Measurements from ENCODE around the gene AVP.
A peak's percentile ranks its signal among the peaks of the same experiment; 100 is the strongest.
"Not testable (repeated sequence)": the region's sequence is repeated elsewhere in the genome, so short reads cannot be mapped to it uniquely, and the experiment has no call there.

Gene AVP

DNA sequence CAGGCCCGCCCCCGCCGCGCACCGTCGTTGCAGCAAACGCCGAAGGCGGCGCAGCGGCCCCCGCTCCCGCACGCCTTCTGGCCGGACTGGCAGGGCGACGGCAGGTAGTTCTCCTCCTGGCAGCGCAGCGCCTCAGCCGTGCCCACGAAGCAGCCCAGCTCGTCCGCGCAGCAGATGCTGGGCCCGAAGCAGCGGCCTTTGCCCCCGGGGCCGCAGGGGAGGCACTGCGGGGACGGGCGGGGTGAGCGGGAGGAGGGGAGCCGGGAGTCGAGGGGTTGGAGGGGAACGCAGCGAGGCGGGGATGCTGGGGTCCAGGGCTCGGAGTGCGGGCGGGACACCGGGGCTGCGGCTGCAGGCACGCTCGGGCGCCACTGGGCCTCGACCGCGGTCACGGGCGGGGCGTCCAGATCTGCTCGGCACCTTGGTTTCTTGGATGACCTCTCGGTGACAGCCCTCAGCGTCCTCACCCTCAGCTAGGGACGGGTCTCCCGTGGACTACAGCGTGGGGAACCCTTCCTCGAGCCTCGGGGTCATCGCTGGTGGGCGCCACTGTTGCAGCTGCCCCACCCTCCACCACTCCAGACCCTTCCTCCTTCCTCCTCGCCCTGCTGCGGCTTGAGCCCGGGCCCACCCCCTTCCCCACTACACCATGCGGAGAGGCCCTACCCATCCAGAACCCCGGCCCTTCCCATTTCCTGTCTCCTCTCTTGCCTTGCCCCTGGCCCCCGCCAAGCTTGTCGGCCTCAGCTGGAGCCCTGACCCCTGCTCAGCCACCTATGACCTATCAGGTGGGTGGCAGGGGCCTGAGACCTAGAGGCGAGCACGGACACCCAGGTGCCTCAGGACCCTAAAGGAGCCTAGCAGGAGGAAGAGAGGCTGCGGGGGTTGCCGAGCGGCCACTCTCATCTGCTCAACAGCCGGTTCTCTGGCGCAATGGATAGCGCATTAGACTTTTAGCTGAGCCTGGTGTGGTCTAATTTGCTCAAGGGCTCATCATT is 1.3 kb downstream of the AVP start:
- DNase-seq (ENCODE audit: low read depth, low spot score): no peak

DNA sequence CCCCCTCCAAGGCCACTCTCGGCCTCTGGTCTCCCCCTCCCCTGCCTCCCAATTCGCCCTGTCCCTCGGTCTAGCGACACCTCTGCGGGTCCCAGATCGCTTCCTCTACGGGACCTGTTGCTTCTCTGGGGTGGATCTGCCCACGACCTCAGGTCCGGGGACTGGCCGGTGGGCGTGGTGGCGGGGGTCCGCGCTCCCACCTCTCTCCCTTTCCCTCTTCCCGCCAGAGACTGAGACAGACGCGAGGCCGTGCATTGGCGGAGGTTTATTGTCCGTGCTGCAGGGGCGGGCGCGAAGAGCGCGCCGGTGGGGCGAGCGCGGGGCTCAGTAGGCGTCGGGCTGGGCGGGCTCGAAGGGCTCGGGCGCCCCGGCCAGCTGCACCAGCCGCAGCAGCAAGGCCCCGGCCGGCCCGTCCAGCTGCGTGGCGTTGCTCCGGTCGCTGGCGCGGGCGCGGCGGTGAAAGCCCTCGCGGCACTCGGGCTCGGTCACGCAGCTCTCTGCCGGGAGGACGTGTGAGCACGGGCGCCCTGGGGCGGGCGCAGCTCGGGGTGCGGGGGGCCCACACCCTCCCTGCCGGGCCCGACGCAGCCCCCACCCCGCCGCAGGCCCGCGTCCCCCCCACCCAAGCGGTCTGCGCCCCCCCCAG is 2.1 kb downstream of the AVP start:
- DNase-seq (ENCODE audit: low read depth, low spot score): no peak

DNA sequence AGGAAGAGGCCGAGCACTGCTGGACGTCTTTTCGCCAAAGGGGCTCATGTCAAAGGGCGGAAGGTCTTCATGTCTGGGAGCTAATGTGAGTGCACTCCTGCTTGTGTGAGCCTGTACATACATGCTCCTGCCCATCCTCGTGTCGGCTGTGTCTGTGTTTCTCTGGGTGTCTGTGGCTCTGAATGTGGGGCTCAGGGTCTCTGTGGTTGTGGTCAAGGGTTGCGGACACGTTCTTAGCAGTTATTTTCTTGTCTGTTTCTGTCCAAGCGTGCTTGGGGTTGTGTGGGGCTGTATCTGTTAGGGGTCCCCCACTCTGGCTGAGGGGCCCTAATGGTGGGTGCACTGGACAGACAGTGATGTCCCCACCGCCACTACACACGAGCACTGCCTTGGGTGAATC is 2.9 kb downstream of the AVP start:
- DNase-seq (ENCODE audit: low read depth, low spot score): no peak

DNA sequence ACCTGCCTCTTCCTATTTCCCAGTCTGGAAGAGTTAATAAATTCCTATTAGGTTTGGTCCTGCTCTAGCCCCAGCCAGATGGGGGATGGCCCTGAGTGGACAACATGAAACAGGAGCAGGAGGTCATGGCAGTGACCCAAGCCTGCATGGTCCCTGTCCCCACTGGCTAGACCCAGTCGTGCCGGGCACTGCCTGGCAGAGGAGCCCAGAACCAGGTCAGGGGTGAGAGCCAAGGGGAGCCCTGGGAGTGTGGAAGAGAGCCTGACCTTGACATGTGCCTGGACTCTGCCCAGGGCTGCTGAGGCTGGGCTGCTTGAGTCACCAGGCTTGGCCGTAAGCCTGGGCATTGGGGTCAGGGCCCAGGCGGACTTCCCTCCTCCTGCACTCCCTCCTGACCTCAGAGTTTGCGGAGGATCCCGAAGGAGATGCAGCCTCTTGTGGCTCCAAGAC is 3.6 kb downstream of the AVP start:
- DNase-seq (ENCODE audit: low read depth, low spot score): no peak

DNA sequence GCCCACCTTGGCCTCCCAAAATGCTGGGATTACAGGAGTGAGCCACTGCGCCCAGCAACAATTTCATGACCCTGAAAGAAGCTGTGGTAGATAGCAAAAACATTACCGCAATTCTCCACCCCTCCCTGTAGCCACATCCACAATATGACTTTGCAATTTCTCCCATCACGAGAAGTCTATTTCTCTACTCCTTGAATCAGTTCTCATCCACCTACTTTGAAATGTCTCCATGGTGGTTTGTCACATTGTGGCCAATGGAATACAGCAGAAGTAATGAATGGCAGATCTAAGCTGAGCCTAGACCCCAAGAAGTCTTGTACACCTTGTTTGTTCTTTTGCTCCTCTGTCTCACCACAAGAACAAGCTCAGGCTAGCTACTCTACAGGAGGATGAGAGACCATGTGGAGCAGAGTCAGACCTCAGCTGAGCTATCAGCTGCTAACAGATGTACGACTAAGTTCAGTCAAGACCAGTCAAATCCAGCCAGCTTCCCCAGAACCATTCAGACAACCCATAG is 6.8 kb downstream of the AVP start:
- DNase-seq (ENCODE audit: low read depth, low spot score): no peak

DNA sequence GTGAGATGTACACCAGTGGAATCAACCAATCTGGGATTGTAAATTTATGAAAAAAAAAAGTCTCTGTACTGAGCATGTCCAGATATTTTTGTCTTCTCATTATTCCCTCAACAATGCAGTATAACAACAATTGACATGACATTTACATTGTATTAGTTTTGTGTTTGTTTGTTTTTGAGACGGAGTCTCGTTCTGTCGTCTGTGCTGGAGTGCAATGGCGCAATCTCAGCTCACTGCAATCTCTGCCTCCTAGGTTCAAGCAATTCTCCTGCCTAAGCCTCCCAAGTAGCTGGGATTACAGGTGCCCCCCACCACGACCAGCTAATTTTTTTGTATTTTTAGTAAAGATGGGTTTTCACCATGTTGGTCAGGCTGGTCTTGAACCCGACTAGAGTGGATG is 9.2 kb downstream of the AVP start:
- not testable (repeated sequence) for DNase-seq (ENCODE audit: low read depth, low spot score)

DNA sequence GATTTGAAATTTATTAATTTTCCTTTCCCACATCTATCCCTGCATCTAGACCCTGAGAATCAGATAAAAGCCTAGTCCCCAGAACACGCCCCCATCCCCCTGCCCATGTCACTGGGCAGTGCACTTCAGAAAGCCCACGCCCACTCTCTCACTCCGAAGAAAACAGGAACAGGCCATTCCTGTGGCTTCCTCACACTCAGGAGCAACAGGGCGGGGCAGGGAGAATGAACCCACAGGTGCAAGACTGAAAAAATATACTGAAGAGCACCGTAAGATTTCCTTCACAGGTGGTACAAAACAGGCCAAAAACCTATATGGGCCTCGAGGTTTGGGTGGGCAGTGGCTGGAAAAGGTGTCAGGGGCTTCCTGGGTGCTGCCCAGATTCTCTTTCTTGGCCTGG is 9.7 kb downstream of the AVP start:
- no peak for DNase-seq (ENCODE audit: low read depth, low spot score)

DNA sequence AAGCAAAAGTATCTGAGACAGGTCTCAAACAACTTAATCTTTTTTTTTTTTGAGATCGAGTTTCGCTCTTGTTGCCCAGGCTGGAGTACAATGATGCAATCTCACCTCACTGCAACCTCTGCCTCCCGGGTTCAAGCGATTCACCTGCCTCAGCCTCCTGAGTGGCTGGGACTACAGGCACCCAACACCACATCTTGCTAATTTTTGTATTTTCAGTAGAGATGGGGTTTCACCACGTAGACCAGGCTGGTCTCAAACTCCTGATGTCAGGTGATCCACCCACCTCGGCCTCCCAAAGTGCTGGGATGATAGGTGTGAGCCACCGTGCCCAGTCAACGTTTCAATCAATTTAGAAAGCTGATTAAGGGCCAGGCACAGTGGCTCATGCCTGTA is 11.3 kb downstream of the AVP start:
- DNase-seq (ENCODE audit: low read depth, low spot score): not testable (repeated sequence)

DNA sequence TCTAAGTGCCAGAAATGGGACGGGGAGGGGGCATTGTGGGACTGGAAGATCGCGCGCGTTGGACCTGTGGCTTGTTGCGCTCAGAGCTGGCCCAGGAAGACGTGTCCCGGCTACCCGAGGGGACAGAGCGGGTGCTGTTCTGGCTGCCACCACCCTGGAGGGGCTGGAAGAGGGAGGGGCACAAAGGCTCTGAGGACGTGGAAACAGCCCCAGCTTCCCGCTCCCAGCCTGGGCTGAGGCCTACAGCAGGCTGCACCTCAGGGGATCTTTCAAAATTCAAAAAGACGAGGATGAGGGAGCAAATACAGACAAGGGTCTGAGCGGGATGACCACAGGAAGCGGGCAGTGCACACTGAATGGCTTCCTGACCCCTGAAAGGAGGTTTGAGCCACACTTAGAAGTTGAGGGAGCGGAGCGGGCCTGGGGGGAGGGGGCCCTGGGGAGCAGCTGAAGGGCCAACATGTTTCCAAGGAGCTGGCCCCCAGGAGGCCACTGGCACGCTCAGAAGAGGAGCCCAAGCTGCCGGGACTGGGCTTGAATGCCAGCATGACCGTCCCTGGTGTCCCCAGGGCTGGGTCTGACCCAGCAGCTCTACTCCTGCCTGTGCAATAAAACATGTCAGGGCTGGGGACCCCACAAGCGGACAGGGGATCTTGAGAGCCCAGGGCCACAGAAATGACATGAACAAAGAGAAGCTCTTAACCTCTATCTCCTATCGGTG is 11.8 kb downstream of the AVP start:
- no peak for DNase-seq (ENCODE audit: low read depth, low spot score)

DNA sequence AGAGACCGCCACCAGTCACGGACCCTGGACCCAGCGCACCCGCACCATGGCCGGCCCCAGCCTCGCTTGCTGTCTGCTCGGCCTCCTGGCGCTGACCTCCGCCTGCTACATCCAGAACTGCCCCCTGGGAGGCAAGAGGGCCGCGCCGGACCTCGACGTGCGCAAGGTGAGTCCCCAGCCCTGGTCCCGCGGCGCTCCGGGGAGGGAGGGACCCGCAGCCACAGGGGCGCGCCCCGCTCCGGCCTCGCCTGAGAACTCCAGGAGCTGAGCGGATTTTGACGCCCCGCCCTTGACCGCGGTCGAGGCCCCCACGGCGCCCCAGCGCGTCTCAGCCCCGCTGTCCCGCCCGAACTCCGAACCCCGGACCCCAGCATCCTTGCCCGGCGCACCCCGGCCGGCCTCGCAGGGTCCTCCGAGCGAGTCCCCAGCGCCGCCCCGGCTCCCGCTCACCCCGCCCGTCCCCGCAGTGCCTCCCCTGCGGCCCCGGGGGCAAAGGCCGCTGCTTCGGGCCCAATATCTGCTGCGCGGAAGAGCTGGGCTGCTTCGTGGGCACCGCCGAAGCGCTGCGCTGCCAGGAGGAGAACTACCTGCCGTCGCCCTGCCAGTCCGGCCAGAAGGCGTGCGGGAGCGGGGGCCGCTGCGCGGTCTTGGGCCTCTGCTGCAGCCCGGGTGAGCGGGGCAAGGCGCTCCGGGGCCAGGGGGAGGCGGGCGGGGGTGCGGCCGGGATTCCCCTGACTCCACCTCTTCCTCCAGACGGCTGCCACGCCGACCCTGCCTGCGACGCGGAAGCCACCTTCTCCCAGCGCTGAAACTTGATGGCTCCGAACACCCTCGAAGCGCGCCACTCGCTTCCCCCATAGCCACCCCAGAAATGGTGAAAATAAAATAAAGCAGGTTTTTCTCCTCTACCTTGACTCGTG is 12.7 kb downstream of the AVP start, which contains the start of gene OXT:
OXT (plus strand) TSS at position 11 of the 920 bp plus-strand sequence; CDS start at position 47, 36 bp downstream.
- DNase-seq (ENCODE audit: low read depth, low spot score): peak; percentile 21

DNA sequence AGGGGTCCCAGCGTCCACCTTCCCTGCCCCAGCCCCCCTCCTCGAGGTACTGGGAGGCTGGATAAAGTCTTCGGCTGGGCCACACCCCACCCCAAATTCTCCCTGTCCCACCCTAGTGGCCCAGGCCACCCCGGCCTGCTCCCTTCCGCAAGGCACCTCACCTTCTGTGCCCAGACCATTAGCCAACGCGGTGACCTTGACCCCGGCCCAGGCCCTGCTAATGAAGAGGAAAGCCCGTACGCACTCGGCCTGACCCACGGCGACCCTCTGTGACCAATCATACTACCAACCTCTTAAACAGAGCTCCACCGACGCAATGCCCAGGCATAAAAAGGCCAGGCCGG is 13.3 kb downstream of the AVP start:
- no peak for DNase-seq (ENCODE audit: low read depth, low spot score)

DNA sequence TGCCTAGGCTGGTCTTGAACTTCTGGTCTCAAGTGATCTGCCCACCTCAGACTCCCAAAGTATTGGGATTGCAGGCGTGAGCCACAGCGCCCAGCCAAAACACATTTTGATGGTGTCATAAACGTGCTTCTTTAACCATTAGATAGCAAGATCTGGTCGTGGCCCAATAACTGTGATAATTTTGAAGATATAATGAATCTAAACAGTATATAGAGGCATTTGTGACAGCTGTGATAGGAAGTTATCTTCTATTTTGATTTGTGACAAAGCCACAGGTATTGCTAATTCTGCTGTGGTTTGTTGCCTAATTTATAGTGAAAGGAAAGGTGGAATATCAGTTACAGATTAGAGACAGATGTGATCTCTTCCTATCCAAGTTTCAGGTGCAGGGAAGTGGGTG is 13.8 kb downstream of the AVP start:
- DNase-seq (ENCODE audit: low read depth, low spot score): no peak

DNA sequence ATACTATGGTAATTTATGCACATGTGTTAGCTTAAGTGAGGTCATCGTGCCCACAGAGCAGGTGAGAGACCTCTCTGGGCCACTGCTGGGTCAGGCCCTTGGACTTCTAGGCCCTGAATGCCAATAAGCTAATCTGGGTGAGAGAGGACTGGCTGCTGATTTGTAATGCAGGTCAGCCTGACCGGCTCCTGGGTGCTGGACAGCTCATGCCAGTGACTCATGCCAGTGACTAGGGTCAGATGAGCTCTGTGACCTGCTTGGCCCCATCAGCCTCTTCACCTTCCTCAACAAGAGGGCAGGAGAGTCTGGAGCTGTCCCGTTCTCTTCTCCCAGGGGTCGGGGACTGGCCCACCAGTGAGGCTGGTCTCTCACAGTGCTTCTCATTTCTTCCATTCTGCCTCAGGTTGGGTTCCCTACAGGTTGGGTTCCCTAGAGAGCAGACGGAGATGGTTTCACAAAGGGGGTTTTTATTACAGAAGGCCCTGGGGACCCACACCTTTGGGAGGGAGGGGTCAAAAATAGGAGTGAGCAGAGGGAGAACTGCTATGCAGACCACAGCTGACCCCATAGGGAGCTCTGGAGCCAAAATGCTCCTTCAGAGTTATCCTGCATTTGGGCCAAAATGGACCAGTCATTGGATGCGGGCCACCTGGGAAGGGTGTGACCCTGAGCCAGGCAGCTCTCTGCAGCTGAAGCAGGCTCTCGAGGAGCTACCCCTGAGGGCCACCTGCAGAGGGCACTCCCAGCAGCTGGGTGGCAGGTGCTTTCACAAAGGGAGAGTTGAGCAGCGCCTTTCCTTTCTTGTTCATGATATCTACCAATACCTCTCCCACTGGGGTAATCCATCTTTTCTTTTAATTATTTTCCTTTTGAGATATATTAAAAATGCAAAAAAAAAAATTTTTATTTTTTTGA is 15.3 kb downstream of the AVP start:
- no peak for DNase-seq (ENCODE audit: low read depth, low spot score)

DNA sequence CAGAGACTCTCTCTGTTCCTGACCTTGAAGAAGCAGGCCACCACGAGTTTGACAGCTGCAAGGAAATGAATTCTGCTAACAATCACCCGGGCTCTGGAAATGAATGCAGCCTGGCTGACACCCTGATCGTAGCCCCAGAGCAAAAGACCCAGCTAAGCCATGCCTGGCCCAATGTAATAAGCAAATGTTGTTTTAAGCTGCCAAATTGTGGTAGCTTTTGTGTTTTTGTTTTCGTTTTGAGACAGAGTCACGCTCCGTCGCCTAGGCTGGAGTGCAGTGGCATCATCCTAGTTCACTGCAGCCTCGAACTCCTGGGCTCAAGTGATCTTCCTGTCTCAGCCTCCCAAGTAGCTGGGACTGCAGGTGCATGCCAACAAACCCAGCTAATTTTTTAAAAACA is 16.4 kb downstream of the AVP start:
- DNase-seq (ENCODE audit: low read depth, low spot score): no peak

DNA sequence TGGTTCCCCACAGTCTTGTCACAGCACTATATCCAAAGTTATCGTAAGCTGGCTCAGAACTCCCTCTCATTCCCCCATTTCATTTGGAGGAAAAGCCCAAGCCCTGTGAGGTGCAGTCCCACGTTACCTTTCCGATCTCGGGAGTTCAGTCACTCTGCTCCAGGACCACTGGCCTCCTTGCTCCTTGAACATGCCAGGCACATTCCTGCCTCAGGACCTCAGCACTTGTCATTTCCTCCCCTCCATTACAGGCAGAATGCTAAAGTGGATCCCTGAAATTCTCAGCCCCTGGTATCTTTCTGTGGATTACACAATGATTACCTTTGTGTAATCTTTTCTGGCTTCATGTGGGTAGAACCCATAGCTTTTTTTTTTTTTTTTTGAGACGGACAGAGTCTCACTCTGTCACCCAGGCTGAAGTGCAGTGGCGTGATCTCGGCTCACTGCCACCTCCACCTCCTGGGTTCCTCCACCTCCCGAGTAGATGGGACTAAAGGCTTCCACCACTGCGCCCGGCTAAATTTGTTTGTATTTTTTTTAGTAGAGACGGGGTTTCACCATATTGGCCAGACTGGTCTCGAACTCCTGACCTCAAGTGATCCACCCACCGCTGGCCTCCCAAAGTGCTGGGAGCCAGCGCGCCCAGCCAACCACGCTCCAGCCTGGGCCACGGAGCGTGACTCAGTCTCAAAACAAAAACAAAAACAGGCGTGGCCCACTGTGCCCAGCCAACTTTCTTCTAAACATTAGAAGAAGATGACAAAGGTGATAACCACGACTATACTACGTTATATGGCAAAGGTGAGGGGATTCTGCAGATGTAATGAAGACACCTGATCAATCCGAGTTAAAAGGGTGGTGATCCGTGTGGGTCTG is 17.1 kb downstream of the AVP start:
- no peak for DNase-seq (ENCODE audit: low read depth, low spot score)

DNA sequence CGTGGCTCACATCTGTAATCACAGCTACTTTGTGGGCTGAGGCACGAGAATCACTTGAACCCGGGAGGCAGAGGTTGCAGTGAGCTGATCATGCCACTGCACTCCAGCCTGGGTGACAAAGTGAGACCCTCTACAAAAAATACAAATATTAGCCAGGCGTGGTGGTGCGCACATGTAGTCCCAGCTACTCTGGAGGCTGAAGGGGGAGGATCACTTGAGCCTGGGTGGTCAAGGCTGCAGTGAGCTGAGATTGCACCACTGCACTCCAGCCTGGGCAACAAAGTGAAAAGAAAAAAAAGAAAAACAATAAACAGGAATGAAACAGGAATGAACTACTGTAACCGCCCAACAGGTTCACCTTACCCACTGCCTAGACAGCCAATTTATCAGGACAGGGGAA is 20.4 kb downstream of the AVP start:
- not testable (repeated sequence) for DNase-seq (ENCODE audit: low read depth, low spot score)

DNA sequence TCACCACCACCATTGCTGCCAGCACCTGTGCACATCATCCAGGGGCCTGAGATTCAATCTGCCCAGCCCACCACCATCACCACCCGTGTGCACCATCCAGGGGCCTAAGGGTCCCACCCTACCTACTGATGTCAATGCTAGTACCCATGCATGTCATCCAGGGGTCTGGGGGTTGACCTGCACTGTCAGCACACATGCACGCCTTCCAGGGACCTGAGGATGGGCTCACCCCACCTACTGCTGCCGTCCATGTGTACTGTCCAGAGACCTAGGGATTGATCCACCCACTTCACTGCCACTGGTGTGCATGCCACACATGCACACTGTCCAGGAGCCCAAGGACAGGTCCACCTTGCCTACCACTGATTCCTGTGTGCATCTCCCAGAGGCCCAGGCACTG is 25.0 kb downstream of the AVP start:
- DNase-seq (ENCODE audit: low read depth, low spot score): no peak

DNA sequence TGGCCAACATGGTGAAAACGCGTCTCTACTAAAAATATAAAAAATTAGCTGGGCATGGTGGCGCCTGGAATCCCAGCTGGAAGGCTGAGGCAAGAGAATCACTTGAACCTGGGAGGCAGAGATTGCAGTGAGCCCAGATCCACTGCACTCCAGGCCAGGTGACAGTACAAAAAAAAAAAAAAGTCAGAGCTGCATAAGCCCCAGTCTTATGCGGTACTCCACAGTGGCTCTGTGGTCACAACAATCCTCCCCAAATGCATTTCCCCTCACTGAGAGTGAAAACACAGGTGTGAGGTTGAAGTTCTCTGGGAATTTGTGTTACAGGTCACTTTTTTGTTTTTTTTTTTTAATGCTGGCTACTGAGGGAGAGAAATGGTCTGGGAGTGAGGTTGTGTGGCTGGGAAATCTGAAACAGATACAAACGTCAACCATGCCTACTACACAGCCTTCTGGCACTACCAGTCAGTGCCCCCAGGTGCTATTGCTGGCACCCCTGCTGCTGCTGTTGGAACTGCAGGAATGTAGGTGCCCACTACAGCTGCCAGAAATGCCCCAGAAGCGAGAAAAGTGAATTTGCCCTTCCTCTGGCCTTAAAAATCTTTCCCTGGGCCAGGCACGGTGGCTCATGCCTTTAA is 33.0 kb downstream of the AVP start:
- no peak for DNase-seq (ENCODE audit: low read depth, low spot score)
